HG03039 (cell line): ENCODE results near the gene EDAR.

ENCODE experiments used
- ATAC-seq: cut with Tn5 transposase; IDR thresholded peaks from one replicate; pipeline ENCODE4 v1.9.1; 2021; ENCODE audit warnings: mild to moderate bottlenecking, moderate library complexity; ENCODE audit not compliant: unreplicated experiment

The EDAR gene

DNA sequence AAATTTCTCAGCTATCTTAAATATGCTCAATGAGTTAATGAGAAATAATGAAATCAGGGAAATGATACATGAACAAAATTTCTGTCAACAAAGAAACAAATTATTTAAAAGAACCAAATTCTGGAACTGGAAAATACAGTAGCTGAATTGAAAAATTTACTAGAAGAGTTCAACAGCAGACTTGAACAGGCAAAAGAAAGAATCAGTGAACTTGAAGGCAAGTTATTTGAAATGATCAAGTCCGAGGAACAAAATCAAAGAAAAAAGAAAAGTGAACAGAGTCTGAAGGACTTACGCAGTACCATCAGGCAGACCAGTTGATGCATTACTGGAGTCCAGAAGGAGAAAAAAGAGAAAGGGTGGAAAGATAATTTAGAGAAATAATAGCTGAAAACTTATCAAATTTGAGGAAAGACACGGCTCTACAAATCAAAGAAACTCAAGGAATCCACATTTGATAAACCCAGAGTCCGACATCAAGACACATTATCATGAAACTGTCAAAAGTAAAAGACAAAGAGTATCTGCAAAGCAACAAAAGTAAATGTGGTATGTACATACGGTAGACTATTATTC, 118.9 kb downstream of the EDAR start:
- ATAC-seq, result no peak

DNA sequence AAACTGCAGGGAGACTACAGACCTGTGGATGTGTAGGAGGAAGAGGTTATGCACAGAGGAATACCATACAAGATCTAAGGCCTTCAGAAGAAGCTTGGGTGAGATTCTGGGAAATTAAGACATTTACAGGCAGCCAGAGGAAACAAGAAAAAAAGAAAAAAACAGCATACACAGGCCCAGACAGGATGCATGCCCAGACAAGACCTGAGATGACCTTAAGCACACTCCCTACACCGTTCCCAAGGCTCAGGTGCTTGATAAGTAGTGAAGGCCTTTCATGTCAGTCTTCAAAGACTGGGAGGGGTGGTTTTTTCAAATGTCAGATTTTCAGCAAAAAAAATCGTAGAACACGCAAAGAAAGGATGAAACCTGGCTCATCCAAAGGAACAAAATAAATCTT, 119.5 kb downstream of the EDAR start:
- no peak for ATAC-seq

GRCh38 chr2:108868911-108869310, 120.1 kb downstream of the EDAR start:
- no peak for ATAC-seq

- ATAC-seq, result no peak
Measured at GRCh38 chr2:108866041-108866440, 123.0 kb downstream of the EDAR start.

DNA sequence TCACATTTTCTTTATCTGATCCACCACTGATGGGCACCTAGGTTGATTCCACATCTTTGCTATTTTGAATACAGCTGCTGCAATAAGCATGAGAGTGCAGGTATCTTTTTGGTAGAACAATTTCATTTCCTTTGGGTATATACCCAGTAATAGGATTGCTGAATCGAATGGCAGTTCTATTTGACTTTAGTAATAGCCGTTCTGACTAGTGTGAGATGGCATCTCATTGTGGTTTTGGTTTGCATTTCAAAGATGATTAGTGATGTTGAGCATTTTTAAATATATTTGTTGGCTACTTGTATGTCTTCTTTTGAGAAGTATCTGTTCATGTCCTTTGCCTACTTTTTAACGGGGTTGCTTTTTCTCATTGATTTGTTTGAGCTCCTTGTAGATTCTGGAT, 130.1 kb downstream of the EDAR start:
- ATAC-seq, result no peak

- no peak for ATAC-seq
Measured at GRCh38 chr2:108855194-108855593, 133.8 kb downstream of the EDAR start.

DNA sequence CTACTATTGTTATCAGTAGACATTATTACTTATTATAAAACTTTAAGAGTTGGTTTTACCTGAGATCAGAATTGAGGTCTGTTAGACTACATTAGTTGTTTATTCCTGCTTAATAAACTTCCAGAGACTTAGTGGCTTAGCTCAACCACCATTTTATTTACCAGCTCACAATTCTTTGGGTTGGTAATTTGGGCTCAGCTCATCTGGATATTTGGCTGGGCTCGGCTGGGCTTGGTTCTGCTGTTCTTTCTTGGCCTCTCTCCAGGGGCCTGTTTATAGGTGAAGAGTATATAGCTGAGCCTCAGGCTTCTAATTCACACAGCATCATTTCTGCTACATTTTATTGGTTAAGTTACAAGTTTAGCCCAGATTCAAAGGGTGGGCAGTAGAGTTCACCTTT, 134.5 kb downstream of the EDAR start:
- no peak for ATAC-seq

DNA sequence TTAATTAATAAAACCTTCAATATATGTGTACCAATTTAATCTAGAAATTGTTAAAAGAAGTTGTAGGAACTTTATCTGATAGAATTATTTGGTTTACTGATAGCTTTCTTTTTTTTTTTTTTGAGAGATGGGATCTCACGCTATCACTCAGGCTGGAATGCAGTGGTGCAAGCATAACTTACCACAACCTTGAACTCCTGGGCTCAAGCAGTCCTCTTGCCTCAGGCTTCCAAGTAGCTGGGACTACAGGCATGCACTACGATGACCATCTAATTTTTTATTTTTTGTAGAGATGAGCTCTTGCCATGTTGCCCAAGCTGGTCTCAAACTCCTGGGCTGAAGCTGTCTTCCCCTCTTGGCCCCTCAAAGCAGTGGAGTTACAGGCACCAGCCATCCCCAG, 135.6 kb downstream of the EDAR start:
- no peak for ATAC-seq

- ATAC-seq, result no peak
Measured at GRCh38 chr2:108852375-108852774, 136.6 kb downstream of the EDAR start.

- no peak for ATAC-seq
Measured at GRCh38 chr2:108847000-108847399, 142.0 kb downstream of the EDAR start.

DNA sequence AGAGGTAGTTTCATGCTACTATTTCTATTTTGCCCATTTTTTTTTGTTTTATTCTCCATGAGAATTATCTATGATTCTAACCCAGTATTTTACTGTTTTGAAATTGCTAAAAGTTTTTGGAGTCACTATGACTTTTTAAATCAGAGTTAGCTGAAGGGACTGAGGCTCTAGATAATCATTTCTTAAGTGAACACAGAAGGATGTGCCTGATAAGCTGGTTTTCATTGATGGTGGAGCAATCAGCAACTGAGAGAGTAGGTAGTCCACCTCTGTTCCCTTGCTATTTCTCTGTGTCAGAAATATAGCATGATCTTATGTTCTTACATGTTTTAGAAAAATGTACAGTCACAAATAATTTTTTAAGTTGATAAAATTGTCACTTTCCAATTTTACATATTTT, 143.1 kb downstream of the EDAR start:
- ATAC-seq, result no peak
